ENCODE results near the gene BTBD2. TPM values are rescaled to one million over a fixed set of nuclear protein-coding genes. Genes with fewer than 3 reads are reported as not detected.

BTBD2 gene
- total RNA-seq, 1 donor from 2014 or later, result 53.4 TPM

DNA sequence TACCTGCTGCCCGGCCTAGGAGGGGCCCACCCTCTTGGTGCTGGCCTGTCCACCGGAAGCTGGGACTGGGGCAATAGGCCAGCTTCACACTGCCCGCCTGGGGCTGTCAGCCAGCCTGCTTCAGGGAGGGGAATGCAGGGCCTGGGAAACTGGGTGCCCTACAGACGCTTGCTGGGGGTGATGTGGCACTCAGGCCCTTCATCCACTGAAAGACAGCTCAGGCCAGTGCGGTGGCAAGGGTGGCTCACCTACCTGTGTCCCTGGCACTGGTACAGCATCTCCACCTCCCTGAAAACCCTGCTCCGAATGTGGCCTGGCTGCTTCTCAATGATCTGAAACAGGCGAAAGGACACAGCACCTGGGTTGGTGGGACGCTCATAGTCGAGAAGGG lies 27.7 kb upstream of the BTBD2 start:
- TF ChIP-seq, protein P1, sequence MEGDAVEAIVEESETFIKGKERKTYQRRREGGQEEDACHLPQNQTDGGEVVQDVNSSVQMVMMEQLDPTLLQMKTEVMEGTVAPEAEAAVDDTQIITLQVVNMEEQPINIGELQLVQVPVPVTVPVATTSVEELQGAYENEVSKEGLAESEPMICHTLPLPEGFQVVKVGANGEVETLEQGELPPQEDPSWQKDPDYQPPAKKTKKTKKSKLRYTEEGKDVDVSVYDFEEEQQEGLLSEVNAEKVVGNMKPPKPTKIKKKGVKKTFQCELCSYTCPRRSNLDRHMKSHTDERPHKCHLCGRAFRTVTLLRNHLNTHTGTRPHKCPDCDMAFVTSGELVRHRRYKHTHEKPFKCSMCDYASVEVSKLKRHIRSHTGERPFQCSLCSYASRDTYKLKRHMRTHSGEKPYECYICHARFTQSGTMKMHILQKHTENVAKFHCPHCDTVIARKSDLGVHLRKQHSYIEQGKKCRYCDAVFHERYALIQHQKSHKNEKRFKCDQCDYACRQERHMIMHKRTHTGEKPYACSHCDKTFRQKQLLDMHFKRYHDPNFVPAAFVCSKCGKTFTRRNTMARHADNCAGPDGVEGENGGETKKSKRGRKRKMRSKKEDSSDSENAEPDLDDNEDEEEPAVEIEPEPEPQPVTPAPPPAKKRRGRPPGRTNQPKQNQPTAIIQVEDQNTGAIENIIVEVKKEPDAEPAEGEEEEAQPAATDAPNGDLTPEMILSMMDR (IDR thresholded peaks at IDR 0.05; ENCODE audit: borderline replicate concordance), result no peak
- Histone ChIP-seq H3K4me3 (peak overlapping the region; percentile 56), H3K36me3 (peaks cover 87% of the 10 kb centered on the region), H3K9me3 (replicated peaks) (no peaks in the 10 kb centered on the region), H3K4me1 (peaks cover 99% of the 10 kb centered on the region), H3K27ac (replicated peaks) (peak overlapping the region; percentile 100), H3K27me3 (ENCODE audit: low read depth) (no peaks in the 10 kb centered on the region)
- intact Hi-C loops (cut with micrococcal nuclease), result no loop called here
- DNase-seq, result no peak

DNA sequence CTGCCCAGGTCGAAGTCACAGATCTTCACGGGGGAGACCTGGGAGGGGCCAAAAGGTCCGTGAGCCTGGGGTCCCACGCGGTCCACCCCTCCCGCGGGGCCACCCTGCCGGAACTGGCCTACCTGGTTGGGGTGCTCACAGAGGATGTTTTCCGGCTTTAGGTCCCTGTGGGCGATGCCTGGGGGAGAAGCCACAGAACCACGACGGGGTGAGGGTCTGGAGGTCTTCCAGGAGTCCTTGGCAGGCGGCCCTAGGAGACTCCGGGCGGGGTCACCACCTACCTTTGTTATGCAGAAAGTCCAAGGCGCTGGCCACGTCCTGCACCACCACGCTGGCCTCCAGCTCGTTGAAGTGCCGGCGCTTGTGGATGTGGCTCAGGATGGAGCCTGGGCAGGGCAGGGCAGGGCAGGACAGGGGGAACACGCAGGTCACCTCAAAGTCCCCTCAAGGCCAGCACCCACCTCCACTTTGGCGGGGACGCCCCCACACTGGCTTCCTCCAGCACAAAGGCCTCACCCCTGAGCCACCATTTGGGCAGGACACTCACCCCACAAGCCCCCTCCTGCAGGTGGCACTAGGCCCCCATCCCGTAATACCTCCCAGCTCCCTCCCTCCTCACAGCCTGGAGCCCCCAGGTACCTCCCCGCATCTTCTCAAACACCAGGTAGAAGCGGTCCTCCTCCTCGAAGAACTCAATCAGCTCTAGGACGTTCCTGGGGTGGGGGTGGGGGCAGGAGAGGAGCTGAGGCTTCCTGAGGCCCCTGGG lies 27.2 kb upstream of the BTBD2 start:
- Histone ChIP-seq H3K4me1 (peaks cover 93% of the 10 kb centered on the region), H3K36me3 (peaks cover 82% of the 10 kb centered on the region), H3K9me3 (replicated peaks) (no peaks in the 10 kb centered on the region), H3K27me3 (ENCODE audit: low read depth) (no peaks in the 10 kb centered on the region), H3K4me3 (peak overlapping the region; percentile 56), H3K27ac (replicated peaks) (peak overlapping the region; percentile 100)
- TF ChIP-seq, protein P1 (IDR thresholded peaks at IDR 0.05; ENCODE audit: borderline replicate concordance), result no peak
- DNase-seq, result no peak
- intact Hi-C loops (cut with micrococcal nuclease), result no loop called here

DNA sequence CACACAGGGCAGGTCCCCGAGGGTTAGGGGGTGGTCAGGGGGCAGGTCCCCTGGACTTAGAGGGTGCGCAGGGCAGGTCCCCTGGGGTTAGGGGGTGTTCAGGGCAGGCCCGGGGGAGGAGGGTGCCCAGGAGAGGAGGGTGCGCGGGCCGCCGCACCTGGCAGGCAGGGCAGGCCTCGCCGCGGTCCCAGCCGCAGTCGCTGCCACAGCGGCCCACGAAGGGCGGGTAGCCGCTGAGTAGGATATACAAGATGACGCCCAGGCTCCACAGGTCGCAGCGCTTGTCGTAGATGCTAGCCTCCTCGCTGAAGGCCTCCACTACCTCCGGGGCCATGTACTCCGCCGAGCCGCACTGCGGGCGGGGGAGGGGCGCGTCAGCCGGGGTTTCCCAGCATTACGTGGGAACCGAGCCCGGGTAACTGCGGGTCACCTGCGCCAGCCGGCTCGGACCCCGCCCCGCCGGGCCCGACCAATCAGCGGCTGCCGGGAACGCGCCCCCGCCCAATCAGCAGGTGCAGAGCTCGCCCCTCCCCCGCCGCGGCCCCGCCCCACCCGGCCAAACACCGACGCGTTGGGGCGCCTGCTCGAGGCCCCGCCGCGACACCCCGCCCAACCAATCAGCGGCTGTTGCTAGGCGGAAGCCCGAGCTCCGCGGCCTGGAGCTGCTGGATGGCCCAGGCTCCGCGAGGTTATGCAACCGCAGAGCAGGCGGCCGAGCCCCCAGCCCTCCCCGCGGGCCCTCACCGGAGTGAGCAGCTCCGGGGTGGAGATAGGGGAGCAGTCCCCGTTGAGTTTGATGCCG lies 26.4 kb upstream of the BTBD2 start:
- H3K9me3 ChIP-seq (replicated peaks), result no peaks in the 10 kb centered on the region
- H3K27ac ChIP-seq (replicated peaks), result peak overlapping the region; percentile 100
- no peaks in the 10 kb centered on the region for H3K27me3 ChIP-seq (ENCODE audit: low read depth)
- intact Hi-C loops (cut with micrococcal nuclease), result no loop called here
- peaks cover 77% of the 10 kb centered on the region for H3K36me3 ChIP-seq
- H3K4me1 ChIP-seq, result peaks cover 85% of the 10 kb centered on the region
- peak; percentile 98 for DNase-seq
- H3K4me3 ChIP-seq, result peak overlapping the region; percentile 56
- TF ChIP-seq, protein P1 (IDR thresholded peaks at IDR 0.05; ENCODE audit: borderline replicate concordance), result no peak

DNA sequence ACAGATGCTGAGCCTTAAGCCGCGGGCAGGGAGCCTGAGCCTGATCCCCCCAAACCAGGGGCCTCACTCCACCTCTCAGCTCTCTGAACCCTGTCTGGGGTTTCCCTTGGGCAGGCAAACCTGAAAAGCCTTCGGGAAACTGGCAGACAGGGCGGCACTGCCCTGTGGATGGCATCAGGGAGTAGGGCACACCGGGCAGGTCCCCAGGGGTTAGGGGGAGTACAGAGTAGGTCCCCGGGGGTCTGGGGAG lies 25.8 kb upstream of the BTBD2 start:
- no peaks in the 10 kb centered on the region for H3K27me3 ChIP-seq (ENCODE audit: low read depth)
- peaks cover 72% of the 10 kb centered on the region for H3K36me3 ChIP-seq
- TF ChIP-seq, protein P1 (IDR thresholded peaks at IDR 0.05; ENCODE audit: borderline replicate concordance), result no peak
- H3K4me1 ChIP-seq, result peaks cover 80% of the 10 kb centered on the region
- peak overlapping the region; percentile 100 for H3K27ac ChIP-seq (replicated peaks)
- no peak for DNase-seq
- H3K9me3 ChIP-seq (replicated peaks), result no peaks in the 10 kb centered on the region
- intact Hi-C loops (cut with micrococcal nuclease), result no loop called here
- peak overlapping the region; percentile 56 for H3K4me3 ChIP-seq

DNA sequence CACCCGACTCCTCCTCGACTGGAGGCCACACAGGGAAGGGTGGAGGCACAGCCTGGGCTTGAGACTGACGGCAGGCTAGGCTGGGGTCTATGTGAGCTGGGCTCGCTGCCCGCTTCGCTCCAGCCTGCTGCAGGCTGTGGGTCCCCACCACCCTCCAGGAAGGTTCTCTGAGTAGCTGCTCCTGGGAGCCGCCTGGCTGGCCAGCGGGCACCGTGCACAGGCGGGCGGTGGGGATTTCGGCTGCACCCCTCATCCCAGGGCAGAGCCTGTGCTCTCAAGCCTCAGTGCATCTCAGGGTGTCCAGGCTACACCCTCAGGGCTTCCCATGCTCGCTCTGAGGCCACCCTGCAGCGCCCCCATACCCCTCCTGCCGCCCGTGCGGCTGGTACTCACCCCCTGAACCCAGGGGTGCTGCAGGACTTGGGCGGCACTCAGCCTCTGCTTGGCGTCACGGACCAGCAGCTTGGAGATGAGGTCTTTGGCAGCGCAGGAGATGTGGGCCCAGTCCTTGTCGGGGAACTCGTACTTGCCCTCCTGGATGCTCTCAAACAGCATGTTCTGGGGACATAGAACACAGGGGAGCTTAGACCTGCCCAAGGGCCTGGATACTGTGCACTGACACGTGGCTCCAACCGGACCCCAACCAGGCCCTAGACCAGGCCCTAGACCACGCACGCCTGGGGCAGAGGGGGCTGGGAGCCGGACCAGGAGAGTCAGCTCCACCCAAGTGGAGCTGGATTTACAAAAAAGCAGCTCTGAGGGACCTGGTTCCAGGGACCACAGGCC lies 25.3 kb upstream of the BTBD2 start:
- Histone ChIP-seq H3K4me3 (peak overlapping the region; percentile 56), H3K27me3 (ENCODE audit: low read depth) (no peaks in the 10 kb centered on the region), H3K9me3 (replicated peaks) (peaks cover 3% of the 10 kb centered on the region), H3K4me1 (peaks cover 75% of the 10 kb centered on the region), H3K36me3 (peaks cover 67% of the 10 kb centered on the region), H3K27ac (replicated peaks) (peak overlapping the region; percentile 100)
- no peak for DNase-seq
- TF ChIP-seq, protein P1 (IDR thresholded peaks at IDR 0.05; ENCODE audit: borderline replicate concordance), result no peak
- intact Hi-C loops (cut with micrococcal nuclease), result no loop called here

Measured in left ventricle myocardium inferior (tissue), 1 donor.